Activated CD8-positive, alpha-beta T cell treated with anti-CD3 and anti-CD28 coated beads, Interleukin-2, amount 10 ng/mL, durations not matched to agents 7 days and 5 days (primary cell): ENCODE results near the gene EFNA4. TPM values are rescaled to one million over a fixed set of nuclear protein-coding genes. Genes with fewer than 3 reads are reported as not detected.
"Not testable (repeated sequence)": the region's sequence is repeated elsewhere in the genome, so short reads cannot be mapped to it uniquely, and the experiment has no call there.

Source experiments
- ATAC-seq: fragments of 150-1000 bp; cut with Tn5 transposase; one replicate; pipeline ENCODE4 v1.10.0; 2021; ENCODE audit warnings: moderate library complexity
- CTCF ChIA-PET: fragments of 350-600 bp; sonication (Branson Sonifier 250); formaldehyde crosslinking; loops from one replicate; lab custom pipeline; 2021; ENCODE audit warnings: antibody characterized with exemption; lab: Charles Lee
- POLR2A ChIA-PET: fragments of 350-600 bp; sonication (Branson Sonifier 250); formaldehyde crosslinking; loops from one replicate; lab custom pipeline; 2021; ENCODE audit warnings: antibody characterized with exemption; lab: Charles Lee
- DNase-seq: peaks from one replicate; pipeline ENCODE4 v3.0.0-alpha.2; 2020
- H3K27ac Mint-ChIP-seq: one replicate; pipeline ENCODE4 v1.8.0; 2021; ENCODE audit warnings: mild to moderate bottlenecking, mixed read lengths
- H3K27me3 Mint-ChIP-seq: one replicate; pipeline ENCODE4 v1.8.0; 2021; ENCODE audit warnings: low read depth, mixed read lengths
- H3K36me3 Mint-ChIP-seq: one replicate; pipeline ENCODE4 v1.8.0; 2021; ENCODE audit warnings: low read depth, mixed read lengths
- H3K4me1 Mint-ChIP-seq: one replicate; pipeline ENCODE4 v1.8.0; 2021; ENCODE audit warnings: low read depth, mixed read lengths
- H3K4me3 Mint-ChIP-seq: one replicate; pipeline ENCODE4 v1.8.0; 2021; ENCODE audit warnings: mild to moderate bottlenecking, mixed read lengths
- H3K9me3 Mint-ChIP-seq: one replicate; pipeline ENCODE4 v1.8.0; 2022; ENCODE audit warnings: mixed read lengths; ENCODE audit not compliant: insufficient read depth
- total RNA-seq, 2 experiments: library from RNA; stranded (reverse); gene quantifications; one replicate each; pipeline ENCODE4 v1.2.3, GENCODE V29; 2021

Gene EFNA4
- total RNA-seq, 2 experiments from 2014 or later, result 7.8 to 9.7 TPM

- DNase-seq (no peak), ATAC-seq (no peak)
- peaks cover 2% of the 10 kb centered on the region for H3K27me3 Mint-ChIP-seq
- H3K27ac Mint-ChIP-seq, result no peak overlapping the region
- POLR2A ChIA-PET, result no interaction called here
- no peaks in the 10 kb centered on the region for H3K36me3 Mint-ChIP-seq
- CTCF ChIA-PET, result interaction anchor here (0.6 kb wide), 1 partner anchor 19 kb away, joined by 3 read pairs; no protein-coding TSS in a partner anchor
- no peaks in the 10 kb centered on the region for H3K4me1 Mint-ChIP-seq
- no peak overlapping the region for H3K4me3 Mint-ChIP-seq
- no peaks in the 10 kb centered on the region for H3K9me3 Mint-ChIP-seq
Observed at GRCh38 chr1:155110826-155111225, 47.3 kb downstream of the EFNA4 start.

DNA sequence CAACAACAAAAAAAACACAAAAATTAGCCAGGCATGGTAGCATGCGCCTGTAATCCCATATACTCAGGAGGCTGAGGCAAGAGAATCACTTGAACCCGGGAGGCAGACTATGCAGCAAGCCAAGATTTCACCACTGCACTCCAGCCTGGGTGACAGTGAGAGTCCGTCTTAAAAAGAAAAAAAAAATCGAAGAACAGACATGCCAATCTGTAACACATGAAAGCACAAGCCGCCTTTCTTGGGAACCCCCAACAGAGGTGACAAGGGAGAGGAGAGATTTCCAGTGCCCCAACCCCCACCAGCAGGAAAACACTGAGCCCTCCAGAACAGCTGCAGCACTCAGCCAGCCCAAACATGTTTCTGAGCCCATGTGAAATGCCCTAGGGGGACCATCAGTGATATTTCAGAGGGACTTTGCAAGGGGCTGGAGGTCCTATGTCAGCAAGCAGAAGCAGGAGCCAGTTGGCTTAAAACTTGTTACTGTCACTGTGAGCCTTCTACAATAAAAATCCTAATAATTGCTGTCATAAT is 50.0 kb downstream of the EFNA4 start:
- ATAC-seq, result no peak
- no peak for DNase-seq
- H3K36me3 Mint-ChIP-seq, result no peaks in the 10 kb centered on the region
- POLR2A ChIA-PET, result no interaction called here
- no peaks in the 10 kb centered on the region for H3K4me1 Mint-ChIP-seq
- CTCF ChIA-PET, result no interaction called here
- H3K9me3 Mint-ChIP-seq, result no peaks in the 10 kb centered on the region
- H3K4me3 Mint-ChIP-seq, result no peak overlapping the region
- H3K27me3 Mint-ChIP-seq, result peaks cover 9% of the 10 kb centered on the region
- H3K27ac Mint-ChIP-seq, result no peak overlapping the region

DNA sequence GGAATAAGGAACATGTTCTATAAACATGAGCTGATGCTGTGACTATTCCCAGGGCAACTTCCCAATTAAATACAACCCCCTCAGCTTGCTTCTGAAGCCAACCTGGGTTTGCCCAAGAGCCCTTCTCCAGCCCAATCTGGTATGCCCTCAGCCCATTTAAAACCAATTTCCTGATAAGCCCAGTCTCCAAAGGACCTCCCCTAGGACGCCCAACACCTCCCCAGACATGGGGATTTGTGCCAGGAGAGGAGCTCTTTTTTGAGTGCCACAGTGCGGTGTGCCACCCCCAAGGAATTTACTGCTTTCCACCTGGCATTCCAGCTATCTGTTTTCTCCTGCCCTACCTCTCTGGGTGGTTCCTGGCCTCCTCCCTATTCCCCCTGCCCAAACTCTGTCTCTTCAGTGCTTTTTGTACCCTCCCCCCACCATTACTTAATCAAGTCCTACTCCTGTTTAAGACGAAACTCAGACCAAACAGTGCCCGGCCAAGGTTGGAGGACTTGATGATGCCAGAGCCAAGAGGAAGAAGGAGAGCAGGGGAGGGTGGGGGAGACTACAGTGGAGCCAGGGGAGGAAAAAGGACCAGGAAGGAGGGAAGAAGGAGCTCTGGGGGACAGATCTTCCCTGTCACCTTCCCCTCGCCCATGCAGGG is 52.7 kb downstream of the EFNA4 start:
- Mint-ChIP-seq H3K4me1 (no peaks in the 10 kb centered on the region), H3K36me3 (no peaks in the 10 kb centered on the region), H3K27ac (no peak overlapping the region), H3K9me3 (no peaks in the 10 kb centered on the region), H3K27me3 (peaks cover 19% of the 10 kb centered on the region), H3K4me3 (no peak overlapping the region)
- ChIA-PET POLR2A (interaction anchor here (0.6 kb wide), 1 partner anchor 20 kb away, joined by 3 read pairs; no protein-coding TSS in a partner anchor), CTCF (interaction anchor here (0.7 to 2.2 kb wide), 5 partner anchors 12 to 57 kb away, joined by 3 to 10 read pairs (median 3); partner anchors contain the start of gene KRTCAP2)
- ATAC-seq (no peak), DNase-seq (no peak)

DNA sequence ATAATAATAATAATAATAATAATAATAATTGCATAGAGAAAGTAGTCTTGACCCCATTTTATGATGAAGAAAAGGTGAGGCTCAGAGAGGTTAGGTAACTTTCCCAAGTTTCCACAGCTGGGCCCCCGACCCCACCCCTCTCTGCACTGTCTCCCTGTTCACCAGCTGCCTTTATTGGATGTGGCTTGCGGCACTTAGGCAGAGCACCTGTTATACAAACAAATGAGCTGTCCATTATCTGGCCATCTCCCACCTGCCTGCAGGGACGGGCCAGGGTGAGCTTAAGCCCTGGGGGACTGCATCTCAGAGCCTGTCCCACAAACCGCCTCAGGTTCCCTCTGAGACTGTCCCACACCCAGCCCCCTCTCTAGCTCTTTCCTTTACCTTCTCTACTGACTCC is 54.1 kb downstream of the EFNA4 start:
- POLR2A ChIA-PET, result no interaction called here
- H3K4me3 Mint-ChIP-seq, result no peak overlapping the region
- H3K36me3 Mint-ChIP-seq, result no peaks in the 10 kb centered on the region
- no peaks in the 10 kb centered on the region for H3K9me3 Mint-ChIP-seq
- CTCF ChIA-PET, result interaction anchor here (1.0 to 2.2 kb wide), 3 partner anchors 26 to 60 kb away, joined by 3 to 10 read pairs (median 4); no protein-coding TSS in a partner anchor
- no peaks in the 10 kb centered on the region for H3K4me1 Mint-ChIP-seq
- ATAC-seq (no peak), DNase-seq (no peak)
- H3K27me3 Mint-ChIP-seq, result peaks cover 24% of the 10 kb centered on the region
- H3K27ac Mint-ChIP-seq, result no peak overlapping the region

- H3K27ac Mint-ChIP-seq, POLR2A ChIA-PET, H3K36me3 Mint-ChIP-seq, H3K4me1 Mint-ChIP-seq, H3K4me3 Mint-ChIP-seq, DNase-seq, ATAC-seq, H3K9me3 Mint-ChIP-seq: not testable (repeated sequence)
- peaks cover 24% of the 10 kb centered on the region for H3K27me3 Mint-ChIP-seq
- CTCF ChIA-PET, result interaction anchor here (0.6 to 1.1 kb wide), 3 partner anchors 33 to 59 kb away, joined by 3 to 4 read pairs (median 3); no protein-coding TSS in a partner anchor
Observed at GRCh38 chr1:155118090-155118489, 54.5 kb downstream of the EFNA4 start.

Other genes starting within 250 kb of the EFNA4 start
- not detected for gene KCNN3, start 193.5 kb upstream of the EFNA4 start, total RNA-seq
- 10 to 100 TPM; 40.9 to 43.8 TPM for gene PMVK, start 127.0 kb upstream of the EFNA4 start, total RNA-seq
- 10 to 100 TPM; 44.5 to 48.2 TPM for gene PBXIP1, start 107.6 kb upstream of the EFNA4 start, total RNA-seq
- gene PYGO2, start 102.0 kb upstream of the EFNA4 start, total RNA-seq, result 10 to 100 TPM; 40.2 to 43.9 TPM
- 10 to 100 TPM; 69.6 to 72.4 TPM for gene SHC1, start 93.0 kb upstream of the EFNA4 start, total RNA-seq
- gene CKS1B, start 89.1 kb upstream of the EFNA4 start, total RNA-seq, result 100 to 1,000 TPM; 151 to 153 TPM
- gene FLAD1, start 80.4 kb upstream of the EFNA4 start, total RNA-seq, result 10 to 100 TPM; 39.8 to 45.2 TPM
- gene LENEP, start 70.2 kb upstream of the EFNA4 start, total RNA-seq, result 1 to 10 TPM in 1 of 2 experiments, under 1 TPM in 1; 0.91 to 1.1 TPM
- gene ZBTB7B, start 60.9 kb upstream of the EFNA4 start, total RNA-seq, result 10 to 100 TPM; 35.5 to 42.5 TPM
- gene DCST2, start 30.0 kb upstream of the EFNA4 start, total RNA-seq, result under 1 TPM; 0.24 to 0.37 TPM
- gene DCST1, start 29.9 kb upstream of the EFNA4 start, total RNA-seq, result not detected
- gene ADAM15, start 12.4 kb upstream of the EFNA4 start, total RNA-seq, result 10 to 100 TPM; 29.7 to 29.8 TPM
- 1 to 10 TPM; 3.8 to 5.5 TPM for gene EFNA3, start 15.1 kb downstream of the EFNA4 start, total RNA-seq
- gene EFNA1, start 64.1 kb downstream of the EFNA4 start, total RNA-seq, result not detected
- gene SLC50A1, start 72.1 kb downstream of the EFNA4 start, total RNA-seq, result 10 to 100 TPM; 37.5 to 38.9 TPM
- 10 to 100 TPM; 53.2 to 57.7 TPM for gene DPM3, start 76.8 kb downstream of the EFNA4 start, total RNA-seq
- 100 to 1,000 TPM; 170 to 190 TPM for gene KRTCAP2, start 109.6 kb downstream of the EFNA4 start, total RNA-seq
- gene TRIM46, start 110.1 kb downstream of the EFNA4 start, total RNA-seq, result 10 to 100 TPM; 14.6 TPM
- gene THBS3, start 144.2 kb downstream of the EFNA4 start, total RNA-seq, result 10 to 100 TPM; 13.4 to 15.0 TPM
- gene MTX1, start 145.0 kb downstream of the EFNA4 start, total RNA-seq, result 10 to 100 TPM; 43.0 to 46.3 TPM
- gene ENTREP3, start 191.7 kb downstream of the EFNA4 start, total RNA-seq, result 10 to 100 TPM; 29.3 to 29.7 TPM
- gene SCAMP3, start 198.6 kb downstream of the EFNA4 start, total RNA-seq, result 10 to 100 TPM; 77.9 to 84.2 TPM
- gene CLK2, start 209.8 kb downstream of the EFNA4 start, total RNA-seq, result 100 to 1,000 TPM; 101 to 104 TPM
- gene HCN3, start 213.7 kb downstream of the EFNA4 start, total RNA-seq, result 1 to 10 TPM; 4.9 to 5.1 TPM
- gene PKLR, start 237.7 kb downstream of the EFNA4 start, total RNA-seq, result not detected
- 100 to 1,000 TPM; 270 to 271 TPM for gene FDPS, start 245.1 kb downstream of the EFNA4 start, total RNA-seq